HG03280 (cell line): ENCODE measurements around the gene PTPN13.

Experiments used
- ATAC-seq: cut with Tn5 transposase; IDR thresholded peaks from one replicate; pipeline ENCODE4 v1.9.1; 2021; ENCODE audit warnings: mild to moderate bottlenecking, moderate library complexity; ENCODE audit not compliant: unreplicated experiment

Gene PTPN13

DNA sequence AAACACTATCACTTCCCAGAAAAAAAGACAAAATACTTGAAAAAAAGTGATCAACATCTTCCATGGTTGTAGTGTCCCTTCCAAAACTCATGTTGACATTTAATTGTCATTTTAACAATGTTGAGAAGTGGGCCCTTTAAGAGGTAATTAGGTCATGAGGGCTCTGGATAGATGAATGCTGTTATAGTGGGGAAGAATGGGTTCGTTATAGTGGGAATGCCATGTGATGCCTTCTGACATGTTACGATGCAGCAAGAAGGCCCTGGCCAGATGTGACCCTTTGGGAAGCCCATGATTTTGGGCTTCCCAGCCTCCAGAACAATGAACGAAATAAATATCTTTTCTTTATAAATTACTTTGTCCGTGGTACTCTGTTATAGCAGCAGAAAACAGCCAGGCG lies 259.1 kb downstream of the PTPN13 start:
- ATAC-seq = no peak

DNA sequence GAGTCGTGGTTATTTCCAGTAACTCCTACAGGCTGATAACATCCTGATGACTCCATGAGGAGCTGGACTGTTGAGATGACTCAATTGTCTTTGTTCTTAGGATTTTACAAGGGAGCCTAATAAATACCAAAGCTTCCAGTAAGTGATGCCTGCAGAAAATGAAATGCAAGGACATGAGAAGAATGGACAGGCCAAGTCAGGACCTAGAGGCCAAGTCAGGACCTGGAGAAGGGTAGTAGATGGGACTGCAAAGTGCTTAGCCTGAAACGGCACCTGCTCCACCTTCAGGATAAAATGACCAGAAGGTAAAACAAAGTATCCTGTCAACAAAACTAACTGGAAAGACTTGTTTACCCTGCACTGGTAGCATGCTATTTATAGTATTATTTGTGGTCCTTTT lies 261.5 kb downstream of the PTPN13 start:
- ATAC-seq = no peak

DNA sequence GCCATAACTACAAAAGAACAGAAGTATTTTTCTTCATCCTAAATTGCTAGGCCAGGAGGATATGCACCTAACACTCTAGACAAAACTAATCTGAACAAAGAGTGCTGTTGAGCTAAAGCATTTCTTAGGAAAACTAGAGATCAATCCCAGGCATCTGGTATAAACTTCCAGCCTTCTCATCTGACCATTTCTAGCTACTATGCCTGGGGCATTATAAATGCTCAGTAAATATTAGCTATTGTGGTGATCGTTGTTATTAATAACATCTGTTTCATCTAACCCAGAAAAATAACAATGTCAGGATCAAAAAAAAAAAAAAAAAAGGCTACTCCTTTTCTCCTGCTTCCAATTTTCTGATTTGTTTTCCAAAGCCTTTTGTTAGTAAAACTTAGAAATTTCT lies 262.8 kb downstream of the PTPN13 start:
- ATAC-seq = no peak

DNA sequence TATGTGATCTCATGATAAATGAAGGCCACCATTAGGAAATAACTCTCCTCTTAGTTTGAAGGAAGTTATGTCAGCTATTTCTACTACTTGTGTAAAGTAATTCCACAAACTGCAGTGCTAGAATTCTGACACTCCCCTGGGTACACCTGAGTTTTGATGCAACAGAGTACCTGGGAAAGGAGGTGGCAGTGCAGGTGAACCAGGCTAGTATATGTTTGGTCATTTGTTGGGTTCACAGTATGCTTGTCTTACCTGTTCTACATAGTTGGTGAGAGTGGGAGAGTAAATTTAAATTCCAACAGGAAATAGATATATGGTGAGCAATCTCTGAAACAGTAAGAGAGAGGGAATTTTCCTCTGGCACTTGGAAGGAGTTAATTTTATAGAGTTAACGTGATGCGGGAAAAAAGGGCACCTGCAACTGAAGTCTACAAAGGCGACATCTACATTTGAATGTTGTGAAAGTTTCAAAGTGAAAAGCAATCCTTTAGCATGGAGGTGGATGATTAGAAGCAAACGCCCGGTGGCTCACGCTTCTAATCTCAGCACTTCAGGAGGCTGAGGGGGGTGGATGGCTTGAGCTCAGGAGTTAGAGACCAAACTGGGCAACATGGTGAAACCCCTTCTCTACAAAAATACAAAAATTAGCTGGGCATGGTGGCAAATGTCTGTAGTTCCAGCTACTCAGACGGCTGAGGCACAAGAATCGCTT lies 263.4 kb downstream of the PTPN13 start:
- no peak for ATAC-seq
